ENCODE measurements around the gene OGDH. TPM values are rescaled to one million over a fixed set of nuclear protein-coding genes. Genes with fewer than 3 reads are reported as not detected.

Gene OGDH
- total RNA-seq, 6 experiments from 2014 or later: 46.6 to 63.2 (median 55.8) TPM

GRCh38 chr7:44629829-44630522, 23.5 kb downstream of the OGDH start:
- WGBS (ENCODE audit: insufficient coverage, low coverage, low lambda C conversion rate, missing lambda C conversion rate): 81% methylated on average over 12 of the region's 13 CpGs

GRCh38 chr7:44630792-44631457, 24.5 kb downstream of the OGDH start:
- peak overlapping the region in 1 of 3 donors; percentile 26 for H3K27ac ChIP-seq
- 61% methylated on average over 11 of the region's 11 CpGs for WGBS (ENCODE audit: insufficient coverage, low coverage, low lambda C conversion rate, missing lambda C conversion rate)
- peaks cover 0 to 39% (median 8%) of the 10 kb centered on the region in 4 donors for H3K4me1 ChIP-seq
- H3K4me3 ChIP-seq: no peak overlapping the region
- no peaks in the 10 kb centered on the region for H3K9me3 ChIP-seq
- no peaks in the 10 kb centered on the region for H3K36me3 ChIP-seq
- DNase-seq (no peak), ATAC-seq (peak in 1 of 4 donors; percentile 16)
- no peaks in the 10 kb centered on the region for H3K27me3 ChIP-seq
- intact Hi-C loops (cut with DNase I): no loop called here
- TF ChIP-seq POLR2A (IDR thresholded peaks at IDR 0.05) (no peak), CTCF (IDR thresholded peaks at IDR 0.05) (no peak)

More at GRCh38 chr7:44629829-44630522, 23.5 kb downstream of the OGDH start:
- Histone ChIP-seq H3K27me3 (no peaks in the 10 kb centered on the region), H3K27ac (no peak overlapping the region), H3K36me3 (peaks cover 0 to 5% (median 0%) of the 10 kb centered on the region in 4 donors), H3K9me3 (no peaks in the 10 kb centered on the region), H3K4me3 (no peak overlapping the region), H3K4me1 (peaks cover 0 to 36% (median 8%) of the 10 kb centered on the region in 4 donors)
- peak in 2 of 4 donors; percentile 10 to 12 for ATAC-seq
- TF ChIP-seq POLR2A (IDR thresholded peaks at IDR 0.05): no peak
- TF ChIP-seq CTCF (IDR thresholded peaks at IDR 0.05): no peak
- no peak for DNase-seq
- intact Hi-C loops (cut with DNase I): no loop called here

GRCh38 chr7:44631458-44632115, 25.2 kb downstream of the OGDH start:
- H3K4me3 ChIP-seq: no peak overlapping the region
- H3K36me3 ChIP-seq: no peaks in the 10 kb centered on the region
- intact Hi-C loops (cut with DNase I): no loop called here
- TF ChIP-seq POLR2A (IDR thresholded peaks at IDR 0.05) (no peak), CTCF (IDR thresholded peaks at IDR 0.05) (no peak)
- no peaks in the 10 kb centered on the region for H3K27me3 ChIP-seq
- peaks cover 0 to 39% (median 8%) of the 10 kb centered on the region in 4 donors for H3K4me1 ChIP-seq
- ATAC-seq: peak; percentile 8 to 35 (median 32)
- H3K27ac ChIP-seq: peak overlapping the region in 2 of 3 donors; percentile 26 to 29
- DNase-seq: no peak
- WGBS (ENCODE audit: insufficient coverage, low coverage, low lambda C conversion rate, missing lambda C conversion rate): 33% methylated on average over 6 of the region's 6 CpGs
- no peaks in the 10 kb centered on the region for H3K9me3 ChIP-seq

- peaks cover 0 to 39% (median 8%) of the 10 kb centered on the region in 4 donors for H3K4me1 ChIP-seq
Observed at GRCh38 chr7:44632196-44632595, 25.8 kb downstream of the OGDH start.

More at GRCh38 chr7:44632196-44632595, 25.8 kb downstream of the OGDH start:
- no peak for DNase-seq
- H3K9me3 ChIP-seq: no peaks in the 10 kb centered on the region
- TF ChIP-seq CTCF (IDR thresholded peaks at IDR 0.05) (no peak), POLR2A (IDR thresholded peaks at IDR 0.05) (no peak)
- ATAC-seq: no peak
- peak overlapping the region in 2 of 3 donors; percentile 26 to 29 for H3K27ac ChIP-seq
- H3K4me3 ChIP-seq: no peak overlapping the region
- intact Hi-C loops (cut with DNase I): no loop called here
- no peaks in the 10 kb centered on the region for H3K36me3 ChIP-seq
- WGBS (ENCODE audit: insufficient coverage, low coverage, low lambda C conversion rate, missing lambda C conversion rate): 83% methylated on average over 3 of the region's 4 CpGs
- H3K27me3 ChIP-seq: no peaks in the 10 kb centered on the region
